Uterus (tissue), 2 donors: ENCODE measurements around the gene TEPSIN.

Experiments used
- POLR2A ChIP-seq, 2 donors: fragments of 450-650 bp; IDR thresholded peaks; one replicate each; pipeline ENCODE4 v1.6.1; 2016; ENCODE audit warnings: antibody characterized with exemption in 2 of 2, mild to moderate bottlenecking in 1 of 2, moderate library complexity in 1 of 2
- TF ChIP-seq, protein P1 (sequence below), 4 experiments: fragments of 200-600 bp in 2 of 4; fragments of 450-650 bp in 2 of 4; sonication (generic) in 2 of 4; IDR thresholded peaks; one replicate each; pipeline ENCODE4 v1.5.1; 2016 to 2019; ENCODE audit warnings: antibody characterized with exemption in 4 of 4, mild to moderate bottlenecking in 2 of 4, moderate library complexity in 1 of 4

DNA sequence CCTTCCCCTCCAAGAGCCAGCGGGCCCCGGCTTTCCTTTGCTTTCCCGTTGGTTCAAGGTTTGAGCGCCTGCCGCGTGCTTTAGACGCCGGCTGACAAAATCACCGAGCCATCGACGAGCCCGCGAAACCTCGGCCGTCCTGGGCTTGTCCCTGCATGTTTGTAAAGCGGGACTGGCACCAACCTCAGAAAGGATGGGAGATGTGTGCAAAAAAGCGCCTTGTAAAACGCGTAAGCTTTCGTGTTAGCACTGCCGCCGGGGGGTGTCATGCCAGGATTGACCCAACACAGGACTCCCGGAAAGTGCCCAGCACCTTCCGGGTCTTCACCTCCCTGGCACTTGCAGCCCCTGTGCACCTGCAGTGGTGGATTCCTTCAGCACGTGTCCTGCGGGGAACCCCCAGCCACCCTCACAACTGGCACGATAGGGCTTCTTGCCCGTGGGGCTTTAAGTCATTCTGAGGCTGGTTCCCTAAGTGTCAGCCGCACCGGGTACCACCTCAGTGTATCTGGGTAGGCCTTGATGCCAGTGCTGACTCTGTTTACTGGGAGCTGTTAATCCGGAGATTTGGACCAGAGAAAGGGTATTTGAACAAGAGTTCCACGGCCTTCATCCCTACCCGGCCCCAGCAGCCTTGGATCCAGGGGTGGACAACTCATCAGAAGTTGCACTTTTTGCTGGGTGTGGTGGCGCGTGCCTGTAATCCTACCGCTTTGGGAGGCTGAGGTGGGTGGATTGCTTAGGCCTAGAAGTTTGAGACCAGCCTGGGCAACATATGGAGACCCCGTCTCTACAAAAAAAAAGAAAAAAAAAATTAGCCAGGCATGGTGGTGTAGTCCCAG, 1.1 kb upstream of the TEPSIN start:
- TF ChIP-seq, protein P1, sequence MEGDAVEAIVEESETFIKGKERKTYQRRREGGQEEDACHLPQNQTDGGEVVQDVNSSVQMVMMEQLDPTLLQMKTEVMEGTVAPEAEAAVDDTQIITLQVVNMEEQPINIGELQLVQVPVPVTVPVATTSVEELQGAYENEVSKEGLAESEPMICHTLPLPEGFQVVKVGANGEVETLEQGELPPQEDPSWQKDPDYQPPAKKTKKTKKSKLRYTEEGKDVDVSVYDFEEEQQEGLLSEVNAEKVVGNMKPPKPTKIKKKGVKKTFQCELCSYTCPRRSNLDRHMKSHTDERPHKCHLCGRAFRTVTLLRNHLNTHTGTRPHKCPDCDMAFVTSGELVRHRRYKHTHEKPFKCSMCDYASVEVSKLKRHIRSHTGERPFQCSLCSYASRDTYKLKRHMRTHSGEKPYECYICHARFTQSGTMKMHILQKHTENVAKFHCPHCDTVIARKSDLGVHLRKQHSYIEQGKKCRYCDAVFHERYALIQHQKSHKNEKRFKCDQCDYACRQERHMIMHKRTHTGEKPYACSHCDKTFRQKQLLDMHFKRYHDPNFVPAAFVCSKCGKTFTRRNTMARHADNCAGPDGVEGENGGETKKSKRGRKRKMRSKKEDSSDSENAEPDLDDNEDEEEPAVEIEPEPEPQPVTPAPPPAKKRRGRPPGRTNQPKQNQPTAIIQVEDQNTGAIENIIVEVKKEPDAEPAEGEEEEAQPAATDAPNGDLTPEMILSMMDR (IDR thresholded peaks at IDR 0.05): no peak
- TF ChIP-seq POLR2A (IDR thresholded peaks at IDR 0.05): no peak
